Spleen (tissue), 7 donors: Measurements from ENCODE around the gene P2RX1.

Experiments used
- CTCF ChIP-seq, 11 experiments: fragments of 200-600 bp in 7 of 11; fragments of 450-650 bp in 4 of 11; sonication (generic) in 4 of 11; IDR thresholded peaks in 8 of 11; conservative IDR thresholded peaks in 3 of 11; 1 replicate in 7 of 11; 2 replicates in 4 of 11; pipeline versions ENCODE4 v1.4.0 to v1.8.0; 2016 to 2021; ENCODE audit warnings: antibody characterized with exemption in 11 of 11, inconsistent platforms in 4 of 11, mild to moderate bottlenecking in 1 of 11
- POLR2A ChIP-seq, 3 donors: fragments of 450-650 bp; IDR thresholded peaks; one replicate each; pipeline ENCODE4 v1.5.1; 2017; ENCODE audit warnings: antibody characterized with exemption in 3 of 3, mild to moderate bottlenecking in 1 of 3
- POLR2AphosphoS5 ChIP-seq, 3 donors: sonication (generic); formaldehyde crosslinking; IDR thresholded peaks; one replicate each; pipeline ENCODE4 v1.5.1; 2017; ENCODE audit warnings: antibody characterized with exemption in 3 of 3
- donor health status: DM: no; HTN: no; CAD: no; lungs with moderate emphysema.
- donor health status: DM: no; HTN: no; CAD: no.
- donor health status: DM: no; HTN: no; CAD: no.

- TF ChIP-seq CTCF (IDR thresholded peaks at IDR 0.05 in 8 of 11, conservative IDR thresholded peaks at IDR 0.05 in 3 of 11) (no peak), POLR2AphosphoS5 (IDR thresholded peaks at IDR 0.05) (peak; percentile 64 to 67 (median 64)), POLR2A (IDR thresholded peaks at IDR 0.05) (no peak)
Observed at GRCh38 chr17:3915995-3916696, at the start of gene P2RX1.
